GM19035 (cell line): Measurements from ENCODE around the gene UBE2E2.
"Not testable (repeated sequence)": the region's sequence is repeated elsewhere in the genome, so short reads cannot be mapped to it uniquely, and the experiment has no call there.

Source experiments
- ATAC-seq: cut with Tn5 transposase; IDR thresholded peaks from one replicate; pipeline ENCODE4 v1.9.1; 2021; ENCODE audit not compliant: unreplicated experiment

Gene UBE2E2

GRCh38 chr3:23607184-23607847 is 404.2 kb downstream of the UBE2E2 start:
- no peak for ATAC-seq

GRCh38 chr3:23608650-23609049 is 405.5 kb downstream of the UBE2E2 start:
- ATAC-seq = no peak

- no peak for ATAC-seq
Observed at GRCh38 chr3:23611737-23612295, 408.7 kb downstream of the UBE2E2 start.

GRCh38 chr3:23612296-23612891 is 409.3 kb downstream of the UBE2E2 start:
- no peak for ATAC-seq

GRCh38 chr3:23615068-23615467 is 411.9 kb downstream of the UBE2E2 start:
- no peak for ATAC-seq

GRCh38 chr3:23618475-23618874 is 415.3 kb downstream of the UBE2E2 start:
- ATAC-seq = not testable (repeated sequence)

- ATAC-seq = no peak
Observed at GRCh38 chr3:23619705-23620637, 416.8 kb downstream of the UBE2E2 start.

GRCh38 chr3:23620638-23621015 is 417.5 kb downstream of the UBE2E2 start:
- ATAC-seq = no peak

GRCh38 chr3:23623844-23624243 is 420.7 kb downstream of the UBE2E2 start:
- no peak for ATAC-seq

- ATAC-seq = no peak
Observed at GRCh38 chr3:23624305-23624704, 421.2 kb downstream of the UBE2E2 start.

GRCh38 chr3:23626442-23626841 is 423.3 kb downstream of the UBE2E2 start:
- no peak for ATAC-seq

GRCh38 chr3:23629181-23629894 is 426.2 kb downstream of the UBE2E2 start:
- no peak for ATAC-seq

GRCh38 chr3:23633261-23633960 is 430.3 kb downstream of the UBE2E2 start:
- no peak for ATAC-seq

GRCh38 chr3:23637339-23637738 is 434.2 kb downstream of the UBE2E2 start:
- ATAC-seq = no peak

- ATAC-seq = no peak
Observed at GRCh38 chr3:23640471-23641146, 437.5 kb downstream of the UBE2E2 start.
